Kidney (tissue), 14 donors: Measurements from ENCODE around the gene DEK. TPM values are rescaled to one million over a fixed set of nuclear protein-coding genes. Genes with fewer than 3 reads are reported as not detected.
"Not testable (repeated sequence)": the region's sequence is repeated elsewhere in the genome, so short reads cannot be mapped to it uniquely, and the experiment has no call there.

Experiments
- DNase-seq, 5 donors: peaks; one replicate each; pipeline ENCODE4 v3.0.0-alpha.2; 2013 to 2020
- FAIRE-seq: peaks from 2 replicates; lab custom pipeline; 2012; peaks lifted over from hg19 to GRCh38; lab: Jason Lieb, UNC
- H3K27ac ChIP-seq, 2 donors: one replicate each; pipeline ENCODE4 v1.7.0; 2013; ENCODE audit warnings: low read depth in 2 of 2, low read length in 2 of 2, inconsistent platforms in 1 of 2
- H3K27me3 ChIP-seq: one replicate; pipeline ENCODE4 v1.7.1; 2013; ENCODE audit warnings: low read length, inconsistent platforms; ENCODE audit not compliant: control insufficient read depth, insufficient read depth
- H3K36me3 ChIP-seq, 3 donors: one replicate each; pipeline versions ENCODE4 v1.7.0 to v1.7.1; 2013; ENCODE audit warnings: low read length in 3 of 3, control low read depth in 1 of 3, inconsistent platforms in 1 of 3; ENCODE audit not compliant: insufficient read depth in 3 of 3, control insufficient read depth in 2 of 3
- H3K4me1 ChIP-seq, 3 donors: one replicate each; pipeline versions ENCODE4 v1.7.0 to v1.7.1; 2013; ENCODE audit warnings: low read length in 3 of 3, inconsistent platforms in 1 of 3, low read depth in 1 of 3; ENCODE audit not compliant: control insufficient read depth in 2 of 3, insufficient read depth in 2 of 3
- H3K4me3 ChIP-seq, 3 donors: one replicate each; pipeline versions ENCODE4 v1.7.0 to v1.8.1; 2013; ENCODE audit warnings: low read length in 3 of 3, control low read depth in 1 of 3, inconsistent platforms in 1 of 3
- H3K9ac ChIP-seq, 3 donors: one replicate each; pipeline versions ENCODE4 v1.7.0 to v1.7.1; 2013; ENCODE audit warnings: low read length in 3 of 3, control low read depth in 1 of 3, inconsistent platforms in 1 of 3
- H3K9me3 ChIP-seq, 3 donors: one replicate each; pipeline versions ENCODE4 v1.7.0 to v1.7.1; 2013; ENCODE audit warnings: low read length in 3 of 3, control low read depth in 1 of 3, inconsistent platforms in 1 of 3; ENCODE audit not compliant: control insufficient read depth in 2 of 3, insufficient read depth in 1 of 3
- intact Hi-C: fragments of 100-400 bp; cut with DNase I; formaldehyde crosslinking; loops from one replicate; pipeline ENCODE4 v1.11.1; 2022
- polyA plus RNA-seq: library from polyadenylated mRNA; stranded (reverse); fragments of 350-450 nt; fragmentation: Illumina TruSeq; extraction: RNeasy Lipid Tissue Mini Kit (QIAGEN cat#74804); gene quantifications from one replicate; pipeline ENCODE4 v1.2.3, GENCODE V29; 2014; ENCODE audit warnings: low read depth, low replicate concordance; ENCODE audit not compliant: insufficient read depth
- total RNA-seq: library from RNA; stranded (reverse); fragmentation: NEBNext Ultra II Directional; extraction: Animal tissue kit (Norgen Biotek cat#: 25700); gene quantifications from one replicate; pipeline ENCODE4 v1.2.1, GENCODE V29; 2021
- TF ChIP-seq, protein P1 (sequence below): IDR thresholded peaks from 3 replicates; pipeline ENCODE4 v1.5.1; 2012; ENCODE audit warnings: mild to moderate bottlenecking, moderate library complexity, borderline replicate concordance; ENCODE audit not compliant: insufficient read depth; ENCODE audit errors: extremely low read depth
- donor health status: control.
- donor health status: control.
- donor health status: control.
- donor health status: control.
- donor health status: control.
- donor health status: DM: yes; HTN: yes; CAD: no.
- donor health status: Normal renal cell carcinoma (clear cell type).

Gene DEK
- total and polyA plus RNA-seq, 2 donors from 2014 or later, result 23.7 to 67.2 TPM

DNA sequence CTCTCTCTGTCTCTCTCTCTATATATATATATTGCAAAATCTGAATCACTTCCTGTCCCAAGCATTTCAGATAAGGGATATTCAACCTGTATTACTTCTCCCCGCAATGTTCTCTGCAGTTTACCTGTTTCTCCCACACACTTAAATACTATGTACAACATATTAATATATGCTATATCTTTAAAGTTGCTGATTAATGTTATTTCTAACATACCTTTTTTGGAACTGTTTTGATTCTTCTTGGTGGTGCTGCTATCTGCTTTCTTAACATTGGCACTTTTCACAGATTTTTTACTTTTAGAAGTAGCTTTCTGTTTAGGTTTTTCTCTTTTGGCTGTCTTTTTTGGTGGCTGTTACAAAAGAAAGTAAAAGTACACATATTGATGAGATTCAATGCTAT lies 27.2 kb downstream of the DEK start:
- Histone ChIP-seq H3K4me3 (no peak overlapping the region), H3K4me1 (no peaks in the 10 kb centered on the region), H3K36me3 (peaks cover 6 to 7% (median 6%) of the 10 kb centered on the region in 3 donors), H3K27me3 (no peaks in the 10 kb centered on the region), H3K27ac (no peak overlapping the region), H3K9ac (no peak overlapping the region), H3K9me3 (no peaks in the 10 kb centered on the region)
- FAIRE-seq (no peak), DNase-seq (no peak)
- intact Hi-C loops, result no loop called here
- TF ChIP-seq, protein P1, sequence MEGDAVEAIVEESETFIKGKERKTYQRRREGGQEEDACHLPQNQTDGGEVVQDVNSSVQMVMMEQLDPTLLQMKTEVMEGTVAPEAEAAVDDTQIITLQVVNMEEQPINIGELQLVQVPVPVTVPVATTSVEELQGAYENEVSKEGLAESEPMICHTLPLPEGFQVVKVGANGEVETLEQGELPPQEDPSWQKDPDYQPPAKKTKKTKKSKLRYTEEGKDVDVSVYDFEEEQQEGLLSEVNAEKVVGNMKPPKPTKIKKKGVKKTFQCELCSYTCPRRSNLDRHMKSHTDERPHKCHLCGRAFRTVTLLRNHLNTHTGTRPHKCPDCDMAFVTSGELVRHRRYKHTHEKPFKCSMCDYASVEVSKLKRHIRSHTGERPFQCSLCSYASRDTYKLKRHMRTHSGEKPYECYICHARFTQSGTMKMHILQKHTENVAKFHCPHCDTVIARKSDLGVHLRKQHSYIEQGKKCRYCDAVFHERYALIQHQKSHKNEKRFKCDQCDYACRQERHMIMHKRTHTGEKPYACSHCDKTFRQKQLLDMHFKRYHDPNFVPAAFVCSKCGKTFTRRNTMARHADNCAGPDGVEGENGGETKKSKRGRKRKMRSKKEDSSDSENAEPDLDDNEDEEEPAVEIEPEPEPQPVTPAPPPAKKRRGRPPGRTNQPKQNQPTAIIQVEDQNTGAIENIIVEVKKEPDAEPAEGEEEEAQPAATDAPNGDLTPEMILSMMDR, result no peak

DNA sequence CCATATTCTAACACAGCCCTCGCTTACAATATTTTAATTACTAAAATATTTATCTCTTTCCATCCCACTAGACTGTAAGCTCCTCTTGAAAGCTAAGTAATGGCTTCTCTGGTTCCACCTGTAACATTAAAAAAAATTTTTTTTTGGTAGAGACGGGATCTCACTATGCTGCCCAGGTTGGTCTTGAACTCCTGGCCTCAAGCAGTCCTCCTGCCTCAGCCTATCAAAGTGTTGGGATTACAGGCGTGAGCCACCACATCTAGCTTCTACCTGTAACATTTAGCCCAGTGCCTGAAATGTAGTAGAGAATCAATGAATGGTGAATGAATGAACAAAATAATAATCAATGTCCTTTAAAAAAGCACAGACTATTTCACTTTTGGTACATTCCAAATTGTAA lies 28.8 kb downstream of the DEK start:
- Histone ChIP-seq H3K27ac (no peak overlapping the region), H3K9ac (no peak overlapping the region), H3K27me3 (no peaks in the 10 kb centered on the region), H3K4me3 (no peak overlapping the region), H3K4me1 (no peaks in the 10 kb centered on the region), H3K9me3 (peaks cover 0 to 4% (median 0%) of the 10 kb centered on the region in 3 donors), H3K36me3 (peaks cover 6 to 9% (median 6%) of the 10 kb centered on the region in 3 donors)
- TF ChIP-seq, protein P1, result no peak
- no peak for FAIRE-seq
- intact Hi-C loops, result no loop called here
- no peak for DNase-seq

DNA sequence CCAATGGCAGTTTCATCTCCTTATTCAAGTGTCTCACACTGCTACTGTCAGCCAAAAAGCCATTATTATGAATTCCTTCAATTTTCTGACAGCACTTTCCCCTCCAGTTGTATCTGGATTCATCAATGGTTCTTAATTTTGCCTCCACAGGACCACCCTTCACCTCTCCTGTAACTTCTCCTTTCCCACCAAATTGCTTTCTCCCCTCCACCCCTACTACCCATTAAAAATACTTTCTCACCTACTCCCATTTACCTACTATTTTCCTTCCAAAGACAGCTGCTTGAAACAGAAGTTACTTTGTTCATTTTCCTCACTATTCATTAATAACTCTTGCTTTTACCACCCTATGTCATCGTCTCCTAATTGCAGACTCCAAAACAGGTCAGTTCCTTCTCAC lies 29.8 kb downstream of the DEK start:
- intact Hi-C loops, result no loop called here
- DNase-seq (no peak), FAIRE-seq (no peak)
- H3K4me3 ChIP-seq, result no peak overlapping the region
- no peaks in the 10 kb centered on the region for H3K27me3 ChIP-seq
- TF ChIP-seq, protein P1, result no peak
- H3K4me1 ChIP-seq, result no peaks in the 10 kb centered on the region
- H3K27ac ChIP-seq, result no peak overlapping the region
- H3K9me3 ChIP-seq, result peaks cover 0 to 4% (median 0%) of the 10 kb centered on the region in 3 donors
- no peak overlapping the region for H3K9ac ChIP-seq
- peaks cover 6 to 9% (median 6%) of the 10 kb centered on the region in 3 donors for H3K36me3 ChIP-seq

DNA sequence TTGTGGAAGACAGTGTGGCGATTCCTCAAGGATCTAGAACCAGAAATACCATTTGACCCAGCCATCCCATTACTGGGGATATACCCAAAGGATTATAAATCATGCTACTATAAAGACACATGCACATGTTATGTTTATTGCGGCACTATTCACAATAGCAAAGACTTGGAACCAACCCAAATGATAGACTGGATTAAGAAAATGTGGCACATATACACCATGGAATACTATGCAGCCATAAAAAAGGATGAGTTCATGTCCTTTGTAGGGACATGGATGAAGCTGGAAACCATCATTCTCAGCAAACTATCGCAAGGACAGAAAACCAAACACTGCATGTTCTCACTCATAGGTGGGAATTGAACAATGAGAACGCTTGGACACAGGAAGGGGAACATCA lies 30.6 kb downstream of the DEK start:
- DNase-seq, FAIRE-seq, H3K27me3 ChIP-seq, H3K4me3 ChIP-seq, H3K9ac ChIP-seq, H3K4me1 ChIP-seq, H3K27ac ChIP-seq, H3K9me3 ChIP-seq, intact Hi-C loops, H3K36me3 ChIP-seq: not testable (repeated sequence)

DNA sequence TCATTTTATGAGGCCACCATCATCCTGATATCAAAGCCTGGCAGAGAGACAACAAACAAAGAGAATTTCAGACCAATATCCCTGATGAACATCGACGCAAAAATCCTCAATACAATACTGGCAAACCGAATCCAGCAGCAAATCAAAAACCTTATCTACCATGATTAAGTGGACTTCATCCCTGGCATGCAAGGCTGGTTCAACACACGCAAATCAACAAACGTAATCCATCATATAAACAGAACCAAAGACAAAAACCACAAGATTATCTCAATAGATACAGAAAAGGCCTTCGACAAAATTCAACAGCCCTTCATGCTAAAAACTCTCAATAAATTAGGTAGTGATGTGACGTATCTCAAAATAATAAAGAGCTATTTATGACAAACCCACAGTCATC lies 32.5 kb downstream of the DEK start:
- H3K36me3 ChIP-seq, result peaks cover 4 to 14% (median 9%) of the 10 kb centered on the region in 3 donors
- H3K27me3 ChIP-seq, intact Hi-C loops, FAIRE-seq, H3K27ac ChIP-seq, H3K4me3 ChIP-seq, H3K9ac ChIP-seq, H3K4me1 ChIP-seq, H3K9me3 ChIP-seq, DNase-seq: not testable (repeated sequence)

DNA sequence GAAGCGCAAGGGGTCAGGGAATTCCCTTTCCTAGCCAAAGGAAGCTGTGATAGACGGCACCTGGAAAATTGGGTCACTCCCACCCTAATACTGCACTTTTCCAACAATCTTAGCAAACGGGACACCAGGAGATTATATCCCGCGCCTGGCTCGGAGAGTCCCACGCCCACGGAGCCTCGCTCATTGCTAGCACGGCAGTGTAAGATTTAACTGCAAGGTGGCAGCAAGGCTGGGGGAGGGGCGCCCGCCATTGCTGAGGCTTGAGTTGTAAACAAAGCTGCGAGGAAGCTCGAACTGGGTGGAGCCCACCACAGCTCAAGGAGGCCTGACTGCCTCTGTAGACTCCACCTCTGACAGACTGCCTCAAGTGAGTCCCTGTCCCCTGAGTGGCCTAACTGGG lies 35.7 kb downstream of the DEK start:
- H3K27ac ChIP-seq, H3K9me3 ChIP-seq, H3K4me1 ChIP-seq, DNase-seq, H3K9ac ChIP-seq, H3K4me3 ChIP-seq, FAIRE-seq, H3K27me3 ChIP-seq, intact Hi-C loops: not testable (repeated sequence)
- peaks cover 0 to 29% (median 4%) of the 10 kb centered on the region in 3 donors for H3K36me3 ChIP-seq
